ENCODE measurements around the gene SLC39A1. TPM values are rescaled to one million over a fixed set of nuclear protein-coding genes. Genes with fewer than 3 reads are reported as not detected.
A peak's percentile ranks its signal among the peaks of the same experiment; 100 is the strongest.

Gene SLC39A1
- total and polyA plus RNA-seq, 2 donors (not counting 3 experiments of a cell fraction or from before 2014, with no cell fraction given) = 75.8 to 98.0 TPM

GRCh38 chr1:153922076-153922971, 41.0 kb downstream of the SLC39A1 start:
- no peak for FAIRE-seq
- TF ChIP-seq CTCF (IDR thresholded peaks at IDR 0.05; ENCODE audit: extremely low read depth in 1 of 2, insufficient read depth in 1 of 2, low read depth in 1 of 2, low read length in 2 of 2) (peak in 1 of 2 donors; percentile 13), GATA2 (IDR thresholded peaks at IDR 0.05; ENCODE audit: insufficient read depth, insufficient read length, low read depth, low read length) (no peak), POLR2AphosphoS5 (IDR thresholded peaks at IDR 0.05; ENCODE audit: insufficient read depth, low read depth, low read length) (peak; percentile 40), POLR2A (IDR thresholded peaks at IDR 0.05; ENCODE audit: low read depth, low read length) (no peak), MYC (IDR thresholded peaks at IDR 0.05; ENCODE audit: low read depth, low read length) (no peak), EZH2 (IDR thresholded peaks at IDR 0.05; ENCODE audit: borderline replicate concordance, low read depth, low read length, severe bottlenecking) (no peak)
- Histone ChIP-seq H3K27ac (ENCODE audit: insufficient read depth, low read depth, low read length) (peak overlapping the region; percentile 47), H3K4me1 (ENCODE audit: control insufficient read depth, extremely low read depth, insufficient read depth, low read length) (peaks cover 22% of the 10 kb centered on the region), H3K79me2 (ENCODE audit: control insufficient read depth, insufficient read depth, low read length) (peaks cover 50% of the 10 kb centered on the region), H3K36me3 (ENCODE audit: control insufficient read depth in 2 of 2, extremely low read depth in 1 of 2, insufficient read depth in 2 of 2, low read length in 2 of 2) (peaks cover 0 to 3% of the 10 kb centered on the region in 2 experiments), H4K20me1 (replicated peaks; ENCODE audit: control insufficient read depth, extremely low read depth, insufficient read depth, low read length) (peaks cover 19% of the 10 kb centered on the region), H3K4me2 (ENCODE audit: insufficient read depth, low read length) (peak overlapping the region; percentile 71), H3K9me3 (replicated peaks; ENCODE audit: control insufficient read depth, insufficient read depth, low read length) (no peaks in the 10 kb centered on the region), H3K9ac (replicated peaks; ENCODE audit: extremely low read depth, insufficient read depth, low read length) (peak overlapping the region; percentile 79), H3K9me1 (replicated peaks; ENCODE audit: control insufficient read depth, extremely low read depth, insufficient read depth, low read length) (no peaks in the 10 kb centered on the region), H3K4me3 (replicated peaks in 1 of 3; ENCODE audit: insufficient read depth in 1 of 3, low read depth in 1 of 3, low read length in 3 of 3) (peak overlapping the region; percentile 67 to 91 (median 85)), H2AFZ (ENCODE audit: low read depth, low read length) (peak overlapping the region; percentile 35), H3K27me3 (ENCODE audit: control insufficient read depth in 2 of 2, insufficient read depth in 2 of 2, low read length in 2 of 2) (no peaks in the 10 kb centered on the region)
- dilution Hi-C loops (cut with MboI; ENCODE audit: extremely low pct_ligation_motif_present, low sequenced_read_pairs) (no loop called here), intact Hi-C loops (cut with micrococcal nuclease) (loop anchor here (1.0 kb wide), 2 partner anchors 64 to 101 kb away; partner anchors contain the start of gene RAB13)
- no TSS peak for BruUV-seq (replicated peaks)
- ChIA-PET POLR2A (interaction anchor here (0.6 to 1.2 kb wide), 3 partner anchors 16 to 41 kb away, joined by 3 to 4 read pairs (median 4); partner anchors contain the start of gene DENND4B), CTCF (interaction anchor here (0.6 to 3.4 kb wide), 14 partner anchors 11 to 101 kb away, joined by 3 to 25 read pairs (median 4); partner anchors contain the start of genes DENND4B, RAB13 and SLC39A1)
- DNase-seq (ENCODE audit: low read depth, low spot score) = no peak
